Kidney epithelial cell (primary cell): Measurements from ENCODE around the gene PTH1R. TPM values are rescaled to one million over a fixed set of nuclear protein-coding genes. Genes with fewer than 3 reads are reported as not detected.

Experiments used
- DNase-seq: peaks from one replicate; pipeline ENCODE4 v3.0.0-alpha.2; 2010; ENCODE audit warnings: low read depth
- H3K27me3 ChIP-seq: 2 replicates; pipeline ENCODE4 v1.6.0; 2011; ENCODE audit warnings: low read length; ENCODE audit not compliant: control insufficient read depth, insufficient read depth
- H3K36me3 ChIP-seq: 2 replicates; pipeline ENCODE4 v1.5.1; 2011; ENCODE audit warnings: low read length; ENCODE audit not compliant: control insufficient read depth, insufficient read depth
- H3K4me3 ChIP-seq: 2 replicates; pipeline ENCODE4 v1.5.1; 2011; ENCODE audit warnings: low read depth, mild to moderate bottlenecking, control low read depth, low read length
- CTCF ChIP-seq: IDR thresholded peaks from 2 replicates; pipeline ENCODE4 v1.5.1; 2011; ENCODE audit warnings: mild to moderate bottlenecking, moderate library complexity, low read length, control low read depth, inconsistent platforms; ENCODE audit not compliant: insufficient read depth, poor library complexity, severe bottlenecking
- total RNA-seq: library from RNA; depleted of rRNA; stranded (reverse); fragments of >200 nt; gene quantifications from 2 replicates; pipeline ENCODE4 v1.2.3, GENCODE V29; 2015

PTH1R gene
- total RNA-seq, 1 donor from 2014 or later = 2.1 TPM

GRCh38 chr3:46846624-46847542 lies 30.6 kb upstream of the PTH1R start:
- Histone ChIP-seq H3K27me3 (peaks cover 3% of the 10 kb centered on the region), H3K36me3 (no peaks in the 10 kb centered on the region), H3K4me3 (no peak overlapping the region)
- no peak for DNase-seq
- TF ChIP-seq CTCF = no peak

GRCh38 chr3:46847744-46848143 lies 29.8 kb upstream of the PTH1R start:
- DNase-seq = no peak
- no peak overlapping the region for H3K4me3 ChIP-seq
- H3K36me3 ChIP-seq = no peaks in the 10 kb centered on the region
- no peak for TF ChIP-seq CTCF
- peaks cover 3% of the 10 kb centered on the region for H3K27me3 ChIP-seq

- H3K27me3 ChIP-seq = peaks cover 3% of the 10 kb centered on the region
- no peaks in the 10 kb centered on the region for H3K36me3 ChIP-seq
- DNase-seq = no peak
- TF ChIP-seq CTCF = peak; percentile 42
- H3K4me3 ChIP-seq = no peak overlapping the region
Measured at GRCh38 chr3:46848271-46849044, 29.1 kb upstream of the PTH1R start.

- no peak for DNase-seq
- no peak for TF ChIP-seq CTCF
Measured at GRCh38 chr3:46849045-46849631, 28.4 kb upstream of the PTH1R start.

GRCh38 chr3:46849686-46850467 lies 27.6 kb upstream of the PTH1R start:
- Histone ChIP-seq H3K4me3 (no peak overlapping the region), H3K36me3 (no peaks in the 10 kb centered on the region), H3K27me3 (peaks cover 7% of the 10 kb centered on the region)
- no peak for DNase-seq
- TF ChIP-seq CTCF = no peak

More at GRCh38 chr3:46849045-46849631, 28.4 kb upstream of the PTH1R start:
- Histone ChIP-seq H3K4me3 (no peak overlapping the region), H3K27me3 (peaks cover 3% of the 10 kb centered on the region), H3K36me3 (no peaks in the 10 kb centered on the region)
